ENCODE data around the gene MBOAT7.

MBOAT7 gene

GRCh38 chr19:54147676-54148075 lies 41.7 kb downstream of the MBOAT7 start:
- no peak for FAIRE-seq

GRCh38 chr19:54145541-54146158 lies 43.7 kb downstream of the MBOAT7 start:
- no peak for DNase-seq (ENCODE audit: insufficient read length, low spot score)
- no peak for FAIRE-seq

More at GRCh38 chr19:54147676-54148075, 41.7 kb downstream of the MBOAT7 start:
- DNase-seq (ENCODE audit: insufficient read length, low spot score), result no peak

- DNase-seq (ENCODE audit: insufficient read length, low spot score) (no peak), FAIRE-seq (no peak)
These were observed 47.1 kb downstream of the MBOAT7 start for GRCh38 chr19:54142166-54142780.

GRCh38 chr19:54141356-54141755 lies 48.0 kb downstream of the MBOAT7 start:
- no peak for DNase-seq (ENCODE audit: insufficient read length, low spot score)
- no peak for FAIRE-seq

GRCh38 chr19:54138489-54139256 lies 50.7 kb downstream of the MBOAT7 start:
- FAIRE-seq (no peak), DNase-seq (ENCODE audit: insufficient read length, low spot score) (no peak)

- no peak for DNase-seq (ENCODE audit: insufficient read length, low spot score)
- no peak for FAIRE-seq
These were observed 51.5 kb downstream of the MBOAT7 start, which contains the start of gene CNOT3 for GRCh38 chr19:54137699-54138488. Gene CNOT3, plus strand, starts transcription at chr19:54137762. Its CDS starts 5,217 bp downstream, at chr19:54142979.

GRCh38 chr19:54136864-54137698 lies 52.3 kb downstream of the MBOAT7 start:
- FAIRE-seq (peak; percentile 100), DNase-seq (ENCODE audit: insufficient read length, low spot score) (peak; percentile 99)

GRCh38 chr19:54136086-54136863 lies 53.1 kb downstream of the MBOAT7 start:
- DNase-seq (ENCODE audit: insufficient read length, low spot score), result no peak

GRCh38 chr19:54133957-54134590 lies 55.3 kb downstream of the MBOAT7 start:
- FAIRE-seq (no peak), DNase-seq (ENCODE audit: insufficient read length, low spot score) (no peak)

More at GRCh38 chr19:54136086-54136863, 53.1 kb downstream of the MBOAT7 start:
- FAIRE-seq, result peak; percentile 56

GRCh38 chr19:54133312-54133956 lies 55.9 kb downstream of the MBOAT7 start:
- DNase-seq (ENCODE audit: insufficient read length, low spot score) (no peak), FAIRE-seq (no peak)

GRCh38 chr19:54129617-54129996 lies 59.8 kb downstream of the MBOAT7 start:
- no peak for DNase-seq (ENCODE audit: insufficient read length, low spot score)
- no peak for FAIRE-seq

- FAIRE-seq, result no peak
- no peak for DNase-seq (ENCODE audit: insufficient read length, low spot score)
These were observed 60.4 kb downstream of the MBOAT7 start for GRCh38 chr19:54128796-54129616.

GRCh38 chr19:54128441-54128725 lies 61.0 kb downstream of the MBOAT7 start:
- no peak for FAIRE-seq

GRCh38 chr19:54127688-54128440 lies 61.5 kb downstream of the MBOAT7 start:
- FAIRE-seq (no peak), DNase-seq (ENCODE audit: insufficient read length, low spot score) (no peak)

More at GRCh38 chr19:54128441-54128725, 61.0 kb downstream of the MBOAT7 start:
- DNase-seq (ENCODE audit: insufficient read length, low spot score), result no peak

GRCh38 chr19:54125713-54126112 lies 63.7 kb downstream of the MBOAT7 start:
- FAIRE-seq (no peak), DNase-seq (ENCODE audit: insufficient read length, low spot score) (no peak)

- no peak for DNase-seq (ENCODE audit: insufficient read length, low spot score)
- no peak for FAIRE-seq
These were observed 65.0 kb downstream of the MBOAT7 start for GRCh38 chr19:54124393-54124792.

- DNase-seq (ENCODE audit: insufficient read length, low spot score) (no peak), FAIRE-seq (no peak)
These were observed 65.7 kb downstream of the MBOAT7 start for GRCh38 chr19:54123682-54124081.
